PC-9 (cell line): ENCODE measurements around the gene DNAH11.

Experiments
- EZH2 ChIP-seq: fragments of 200-600 bp; sonication (generic); IDR thresholded peaks from 2 replicates; pipeline ENCODE4 v1.8.0; 2017; ENCODE audit warnings: antibody characterized with exemption, low read depth
- TF ChIP-seq, protein P1 (sequence below): fragments of 200-600 bp; sonication (generic); conservative IDR thresholded peaks from 2 replicates; pipeline ENCODE4 v1.6.1; 2017; ENCODE audit warnings: mixed run types, antibody characterized with exemption, mild to moderate bottlenecking, moderate library complexity

DNA sequence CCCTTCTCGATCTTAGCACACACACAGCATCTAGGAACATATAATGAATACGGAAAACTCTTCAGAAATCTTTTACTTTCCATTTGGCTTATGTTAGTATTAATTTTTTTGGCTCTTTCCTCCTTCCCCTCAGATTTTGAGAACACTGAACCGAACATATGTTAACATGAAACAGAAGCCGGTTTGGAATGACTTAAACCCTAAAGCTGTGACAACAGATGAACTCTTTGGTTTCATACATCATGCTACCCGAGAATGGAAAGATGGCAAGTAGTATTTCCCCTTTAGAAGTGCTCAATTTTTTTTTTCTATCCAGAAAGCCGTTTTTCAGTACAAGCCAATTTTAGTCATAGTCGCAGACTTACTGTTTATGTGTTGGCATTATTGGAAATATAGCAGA lies 164.7 kb downstream of the DNAH11 start:
- no peak for TF ChIP-seq EZH2
- TF ChIP-seq, protein P1, sequence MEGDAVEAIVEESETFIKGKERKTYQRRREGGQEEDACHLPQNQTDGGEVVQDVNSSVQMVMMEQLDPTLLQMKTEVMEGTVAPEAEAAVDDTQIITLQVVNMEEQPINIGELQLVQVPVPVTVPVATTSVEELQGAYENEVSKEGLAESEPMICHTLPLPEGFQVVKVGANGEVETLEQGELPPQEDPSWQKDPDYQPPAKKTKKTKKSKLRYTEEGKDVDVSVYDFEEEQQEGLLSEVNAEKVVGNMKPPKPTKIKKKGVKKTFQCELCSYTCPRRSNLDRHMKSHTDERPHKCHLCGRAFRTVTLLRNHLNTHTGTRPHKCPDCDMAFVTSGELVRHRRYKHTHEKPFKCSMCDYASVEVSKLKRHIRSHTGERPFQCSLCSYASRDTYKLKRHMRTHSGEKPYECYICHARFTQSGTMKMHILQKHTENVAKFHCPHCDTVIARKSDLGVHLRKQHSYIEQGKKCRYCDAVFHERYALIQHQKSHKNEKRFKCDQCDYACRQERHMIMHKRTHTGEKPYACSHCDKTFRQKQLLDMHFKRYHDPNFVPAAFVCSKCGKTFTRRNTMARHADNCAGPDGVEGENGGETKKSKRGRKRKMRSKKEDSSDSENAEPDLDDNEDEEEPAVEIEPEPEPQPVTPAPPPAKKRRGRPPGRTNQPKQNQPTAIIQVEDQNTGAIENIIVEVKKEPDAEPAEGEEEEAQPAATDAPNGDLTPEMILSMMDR, result no peak
